Measurements from ENCODE around the gene CCR1.

DNA sequence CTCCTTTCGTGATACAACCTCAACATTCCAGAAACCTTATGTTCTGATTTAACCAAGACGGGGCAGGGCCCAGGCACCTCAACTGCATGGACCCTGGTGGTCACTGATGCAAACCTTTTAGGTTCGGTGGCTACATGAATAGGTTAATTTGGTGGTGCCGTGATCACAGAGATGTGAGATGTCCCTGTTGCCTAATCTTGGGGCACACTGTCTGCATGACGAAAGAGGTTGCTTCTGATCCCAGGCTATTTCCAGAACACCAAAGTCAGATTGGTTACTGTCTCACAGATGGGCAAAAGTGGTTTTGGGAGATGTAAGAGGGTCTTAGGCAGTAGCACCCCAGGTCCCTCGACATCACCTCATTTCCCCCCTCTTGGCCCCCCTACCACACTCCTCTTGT lies 4.0 kb upstream of the CCR1 start:
- TF ChIP-seq, protein P1, sequence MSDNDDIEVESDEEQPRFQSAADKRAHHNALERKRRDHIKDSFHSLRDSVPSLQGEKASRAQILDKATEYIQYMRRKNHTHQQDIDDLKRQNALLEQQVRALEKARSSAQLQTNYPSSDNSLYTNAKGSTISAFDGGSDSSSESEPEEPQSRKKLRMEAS (IDR thresholded peaks at IDR 0.05): no peak
- TF ChIP-seq, protein P2, sequence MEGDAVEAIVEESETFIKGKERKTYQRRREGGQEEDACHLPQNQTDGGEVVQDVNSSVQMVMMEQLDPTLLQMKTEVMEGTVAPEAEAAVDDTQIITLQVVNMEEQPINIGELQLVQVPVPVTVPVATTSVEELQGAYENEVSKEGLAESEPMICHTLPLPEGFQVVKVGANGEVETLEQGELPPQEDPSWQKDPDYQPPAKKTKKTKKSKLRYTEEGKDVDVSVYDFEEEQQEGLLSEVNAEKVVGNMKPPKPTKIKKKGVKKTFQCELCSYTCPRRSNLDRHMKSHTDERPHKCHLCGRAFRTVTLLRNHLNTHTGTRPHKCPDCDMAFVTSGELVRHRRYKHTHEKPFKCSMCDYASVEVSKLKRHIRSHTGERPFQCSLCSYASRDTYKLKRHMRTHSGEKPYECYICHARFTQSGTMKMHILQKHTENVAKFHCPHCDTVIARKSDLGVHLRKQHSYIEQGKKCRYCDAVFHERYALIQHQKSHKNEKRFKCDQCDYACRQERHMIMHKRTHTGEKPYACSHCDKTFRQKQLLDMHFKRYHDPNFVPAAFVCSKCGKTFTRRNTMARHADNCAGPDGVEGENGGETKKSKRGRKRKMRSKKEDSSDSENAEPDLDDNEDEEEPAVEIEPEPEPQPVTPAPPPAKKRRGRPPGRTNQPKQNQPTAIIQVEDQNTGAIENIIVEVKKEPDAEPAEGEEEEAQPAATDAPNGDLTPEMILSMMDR (IDR thresholded peaks at IDR 0.05; ENCODE audit: low read depth, low read length, missing input control): no peak
- no peak for TF ChIP-seq JUND (IDR thresholded peaks at IDR 0.05)
